ENCODE measurements around the gene TSEN2.

DNA sequence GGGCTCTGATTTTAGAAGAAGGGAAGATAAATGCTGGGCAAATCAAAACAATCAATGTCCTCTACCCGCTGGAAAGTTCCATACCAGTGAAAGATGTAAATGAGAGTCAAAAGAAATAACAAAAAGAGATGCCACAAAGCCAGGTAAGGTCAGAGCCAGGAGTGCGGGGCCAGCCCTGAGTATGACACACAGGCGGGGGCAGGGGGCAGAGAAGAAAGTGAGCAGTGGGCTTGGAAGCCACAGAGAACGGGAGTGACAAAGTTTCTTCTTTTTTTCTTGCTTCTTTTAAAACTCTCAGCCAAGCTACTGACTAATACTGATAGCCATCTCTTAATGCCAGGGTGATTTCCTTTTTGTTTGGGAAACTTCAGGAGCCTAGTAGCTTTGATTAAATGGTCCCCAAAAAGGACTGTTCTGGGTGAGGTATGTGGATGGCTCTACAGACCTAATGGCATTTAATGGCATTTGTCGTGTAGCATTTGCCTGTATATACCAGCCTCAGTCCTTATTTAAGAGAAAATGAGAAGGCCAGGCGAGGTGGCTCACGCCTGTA is 23.1 kb upstream of the TSEN2 start:
- no peak for TF ChIP-seq SP1 (IDR thresholded peaks at IDR 0.05; ENCODE audit: low read depth)
- TF ChIP-seq, protein P1, sequence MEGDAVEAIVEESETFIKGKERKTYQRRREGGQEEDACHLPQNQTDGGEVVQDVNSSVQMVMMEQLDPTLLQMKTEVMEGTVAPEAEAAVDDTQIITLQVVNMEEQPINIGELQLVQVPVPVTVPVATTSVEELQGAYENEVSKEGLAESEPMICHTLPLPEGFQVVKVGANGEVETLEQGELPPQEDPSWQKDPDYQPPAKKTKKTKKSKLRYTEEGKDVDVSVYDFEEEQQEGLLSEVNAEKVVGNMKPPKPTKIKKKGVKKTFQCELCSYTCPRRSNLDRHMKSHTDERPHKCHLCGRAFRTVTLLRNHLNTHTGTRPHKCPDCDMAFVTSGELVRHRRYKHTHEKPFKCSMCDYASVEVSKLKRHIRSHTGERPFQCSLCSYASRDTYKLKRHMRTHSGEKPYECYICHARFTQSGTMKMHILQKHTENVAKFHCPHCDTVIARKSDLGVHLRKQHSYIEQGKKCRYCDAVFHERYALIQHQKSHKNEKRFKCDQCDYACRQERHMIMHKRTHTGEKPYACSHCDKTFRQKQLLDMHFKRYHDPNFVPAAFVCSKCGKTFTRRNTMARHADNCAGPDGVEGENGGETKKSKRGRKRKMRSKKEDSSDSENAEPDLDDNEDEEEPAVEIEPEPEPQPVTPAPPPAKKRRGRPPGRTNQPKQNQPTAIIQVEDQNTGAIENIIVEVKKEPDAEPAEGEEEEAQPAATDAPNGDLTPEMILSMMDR (IDR thresholded peaks at IDR 0.05 in 2 of 3, conservative IDR thresholded peaks at IDR 0.05 in 1 of 3; ENCODE audit: borderline replicate concordance in 1 of 3, insufficient read depth in 1 of 3, low read depth in 2 of 3, low read length in 2 of 3): no peak

Measured in HCT116 (cell line).